Upper lobe of left lung (tissue), 6 donors: Measurements from ENCODE around the gene PRSS56. TPM values are rescaled to one million over a fixed set of nuclear protein-coding genes. Genes with fewer than 3 reads are reported as not detected.
A peak's percentile ranks its signal among the peaks of the same experiment; 100 is the strongest.

ENCODE experiments used
- ATAC-seq, 2 donors: fragments of 200-7000 bp; cut with Tn5 transposase; one replicate each; pipeline ENCODE4 v1.9.1; 2022; ENCODE audit warnings: mild to moderate bottlenecking in 2 of 2, moderate library complexity in 2 of 2; ENCODE audit not compliant: low FRiP score in 2 of 2
- DNase-seq, 2 donors: peaks; one replicate each; pipeline ENCODE4 v3.0.0-alpha.2; 2019 to 2020
- H3K27ac ChIP-seq, 4 donors: fragments of 200-600 bp; sonication (generic); one replicate each; pipeline ENCODE4 v1.5.1; 2016 to 2019
- H3K27me3 ChIP-seq, 4 donors: fragments of 200-600 bp; sonication (generic); one replicate each; pipeline ENCODE4 v1.5.1; 2017 to 2019
- H3K36me3 ChIP-seq, 4 donors: fragments of 200-600 bp; sonication (generic); one replicate each; pipeline ENCODE4 v1.5.1; 2016 to 2019
- H3K4me1 ChIP-seq, 4 donors: fragments of 200-600 bp; sonication (generic); one replicate each; pipeline ENCODE4 v1.5.1; 2018 to 2019
- H3K4me3 ChIP-seq, 4 donors: fragments of 200-600 bp; sonication (generic); one replicate each; pipeline ENCODE4 v1.5.1; 2017 to 2019; ENCODE audit warnings: mild to moderate bottlenecking in 2 of 4, moderate library complexity in 1 of 4
- H3K9me3 ChIP-seq, 4 donors: fragments of 200-600 bp; sonication (generic); one replicate each; pipeline ENCODE4 v1.5.1; 2018 to 2019
- EP300 ChIP-seq, 4 donors: sonication (generic); formaldehyde crosslinking; IDR thresholded peaks; one replicate each; pipeline ENCODE4 v1.5.1; 2017; ENCODE audit warnings: antibody characterized with exemption in 4 of 4, control low read depth in 2 of 4
- POLR2A ChIP-seq, 4 donors: fragments of 450-650 bp; IDR thresholded peaks; one replicate each; pipeline ENCODE4 v1.5.1; 2016 to 2017; ENCODE audit warnings: antibody characterized with exemption in 4 of 4, mild to moderate bottlenecking in 2 of 4
- POLR2AphosphoS5 ChIP-seq, 2 donors: sonication (generic); formaldehyde crosslinking; IDR thresholded peaks; one replicate each; pipeline ENCODE4 v1.5.1; 2017; ENCODE audit warnings: antibody characterized with exemption in 2 of 2
- WGBS, 2 donors: methylation state at CpG; one replicate each; pipeline ENCODE4 v1.1.5; 2017 to 2018; 5-methylcytosine and 5-hydroxymethylcytosine counted together
- total RNA-seq, 6 donors: library from RNA; depleted of rRNA in 4 of 6; stranded (reverse); fragments of >200 nt in 4 of 6; gene quantifications; one replicate each; pipeline versions ENCODE4 v1.1.0 to v1.2.1, GENCODE V29; 2016 to 2021
- TF ChIP-seq, protein P1 (sequence below), 6 experiments: fragments of 450-650 bp in 4 of 6; fragments of 200-600 bp in 2 of 6; sonication (generic) in 2 of 6; IDR thresholded peaks; one replicate each; pipeline ENCODE4 v1.5.1; 2016 to 2019; ENCODE audit warnings: antibody characterized with exemption in 6 of 6
- donor health status: DM: no; HTN: no; CAD: no; lungs with moderate emphysema.
- donor health status: DM: no; HTN: yes; CAD: no; lungs with severe emphysema.

Gene PRSS56
- total RNA-seq, 6 donors from 2014 or later, result not detected

DNA sequence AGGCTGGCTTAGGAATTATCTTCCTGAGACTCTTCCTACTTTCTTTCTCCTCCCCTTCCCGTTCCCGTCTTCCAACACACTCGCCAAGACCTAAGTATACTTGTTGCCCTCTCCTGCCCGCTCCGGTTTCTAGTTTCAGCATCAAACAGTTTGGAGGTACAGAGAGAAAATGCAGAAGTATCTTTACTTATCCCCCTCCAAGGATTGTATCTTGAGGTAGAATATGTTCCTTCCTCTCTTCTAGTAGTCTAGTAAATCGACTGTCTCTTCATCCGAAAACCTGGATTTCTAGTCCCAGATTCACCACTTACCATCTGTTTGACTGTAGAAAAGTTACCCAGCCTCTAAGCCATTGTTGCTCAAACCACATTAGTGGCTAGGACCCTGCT, 31.1 kb downstream of the PRSS56 start:
- Histone ChIP-seq H3K4me3 (peak overlapping the region; percentile 71 to 97 (median 86)), H3K27ac (peak overlapping the region; percentile 93 to 99 (median 98)), H3K27me3 (no peaks in the 10 kb centered on the region), H3K9me3 (peaks cover 0 to 5% (median 0%) of the 10 kb centered on the region in 4 donors), H3K4me1 (peaks cover 28 to 54% (median 41%) of the 10 kb centered on the region in 4 donors), H3K36me3 (peaks cover 0 to 21% (median 5%) of the 10 kb centered on the region in 4 donors)
- TF ChIP-seq EP300 (IDR thresholded peaks at IDR 0.05), result no peak
- TF ChIP-seq, protein P1, sequence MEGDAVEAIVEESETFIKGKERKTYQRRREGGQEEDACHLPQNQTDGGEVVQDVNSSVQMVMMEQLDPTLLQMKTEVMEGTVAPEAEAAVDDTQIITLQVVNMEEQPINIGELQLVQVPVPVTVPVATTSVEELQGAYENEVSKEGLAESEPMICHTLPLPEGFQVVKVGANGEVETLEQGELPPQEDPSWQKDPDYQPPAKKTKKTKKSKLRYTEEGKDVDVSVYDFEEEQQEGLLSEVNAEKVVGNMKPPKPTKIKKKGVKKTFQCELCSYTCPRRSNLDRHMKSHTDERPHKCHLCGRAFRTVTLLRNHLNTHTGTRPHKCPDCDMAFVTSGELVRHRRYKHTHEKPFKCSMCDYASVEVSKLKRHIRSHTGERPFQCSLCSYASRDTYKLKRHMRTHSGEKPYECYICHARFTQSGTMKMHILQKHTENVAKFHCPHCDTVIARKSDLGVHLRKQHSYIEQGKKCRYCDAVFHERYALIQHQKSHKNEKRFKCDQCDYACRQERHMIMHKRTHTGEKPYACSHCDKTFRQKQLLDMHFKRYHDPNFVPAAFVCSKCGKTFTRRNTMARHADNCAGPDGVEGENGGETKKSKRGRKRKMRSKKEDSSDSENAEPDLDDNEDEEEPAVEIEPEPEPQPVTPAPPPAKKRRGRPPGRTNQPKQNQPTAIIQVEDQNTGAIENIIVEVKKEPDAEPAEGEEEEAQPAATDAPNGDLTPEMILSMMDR (IDR thresholded peaks at IDR 0.05), result no peak
- no peak for TF ChIP-seq POLR2AphosphoS5 (IDR thresholded peaks at IDR 0.05)
- TF ChIP-seq POLR2A (IDR thresholded peaks at IDR 0.05), result no peak
- DNase-seq (no peak), ATAC-seq (no peak)
- WGBS, 2 donors, result 6 to 8% methylated on average over 7 of the region's 7 CpGs

DNA sequence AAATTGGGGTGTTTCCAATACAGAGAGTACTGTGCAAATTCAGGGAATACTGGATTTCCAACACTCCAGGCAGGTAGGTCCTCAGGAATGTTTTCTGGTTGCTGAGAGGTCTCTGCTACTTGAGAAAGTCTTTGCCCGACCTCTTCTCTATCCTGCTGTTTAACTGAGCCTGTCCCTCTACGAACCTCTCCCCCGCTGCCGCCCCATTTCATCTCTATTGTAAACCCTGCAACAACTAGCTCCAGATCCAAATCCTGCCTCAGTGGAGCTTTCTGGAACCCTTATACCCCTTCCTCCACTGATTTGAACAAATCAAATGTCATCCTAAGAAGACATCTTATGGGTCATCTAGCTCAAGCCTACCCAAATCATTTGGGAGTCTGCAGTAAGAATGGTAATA, 31.6 kb downstream of the PRSS56 start:
- DNase-seq (no peak), ATAC-seq (no peak)
- H3K27me3 ChIP-seq, result no peaks in the 10 kb centered on the region
- H3K4me1 ChIP-seq, result peaks cover 28 to 51% (median 39%) of the 10 kb centered on the region in 4 donors
- TF ChIP-seq POLR2AphosphoS5 (IDR thresholded peaks at IDR 0.05), result no peak
- no peak for TF ChIP-seq POLR2A (IDR thresholded peaks at IDR 0.05)
- no peak for TF ChIP-seq EP300 (IDR thresholded peaks at IDR 0.05)
- TF ChIP-seq, protein P1 (IDR thresholded peaks at IDR 0.05), result no peak
- WGBS, 2 donors, result 73 to 95% methylated on average over 4 of the region's 4 CpGs
- H3K9me3 ChIP-seq, result peaks cover 0 to 5% (median 0%) of the 10 kb centered on the region in 4 donors
- H3K4me3 ChIP-seq, result peak overlapping the region in 3 of 4 donors; percentile 71 to 97 (median 76)
- peak overlapping the region in 2 of 4 donors; percentile 93 to 99 for H3K27ac ChIP-seq
- peaks cover 0 to 23% (median 9%) of the 10 kb centered on the region in 4 donors for H3K36me3 ChIP-seq

DNA sequence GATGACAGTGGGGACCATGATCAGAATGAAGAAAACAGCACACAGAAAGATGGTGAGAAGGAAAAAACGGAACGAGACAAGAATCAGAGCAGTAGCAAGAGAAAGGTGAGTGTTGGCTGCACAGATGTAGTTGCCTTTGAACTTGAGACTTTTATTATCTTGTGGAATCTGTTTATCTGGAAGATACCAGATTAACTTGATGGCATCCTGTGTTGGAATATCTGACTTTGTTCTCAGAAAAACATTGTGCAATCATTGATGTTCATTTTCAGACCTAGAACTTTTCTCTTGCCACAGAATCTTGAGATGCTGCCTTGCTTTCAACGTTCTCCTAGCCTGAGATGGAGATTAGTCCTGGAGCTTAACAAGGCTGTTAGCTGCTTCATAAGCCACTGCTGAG, 36.2 kb downstream of the PRSS56 start:
- Histone ChIP-seq H3K36me3 (peaks cover 17 to 62% (median 40%) of the 10 kb centered on the region in 4 donors), H3K4me3 (no peak overlapping the region), H3K27me3 (no peaks in the 10 kb centered on the region), H3K27ac (no peak overlapping the region), H3K9me3 (no peaks in the 10 kb centered on the region), H3K4me1 (peaks cover 21 to 34% (median 30%) of the 10 kb centered on the region in 4 donors)
- no peak for TF ChIP-seq POLR2AphosphoS5 (IDR thresholded peaks at IDR 0.05)
- TF ChIP-seq, protein P1 (IDR thresholded peaks at IDR 0.05), result no peak
- no peak for TF ChIP-seq EP300 (IDR thresholded peaks at IDR 0.05)
- no peak for TF ChIP-seq POLR2A (IDR thresholded peaks at IDR 0.05)
- 80 to 86% methylated on average over 3 of the region's 3 CpGs for WGBS, 2 donors
- ATAC-seq (no peak), DNase-seq (no peak)

DNA sequence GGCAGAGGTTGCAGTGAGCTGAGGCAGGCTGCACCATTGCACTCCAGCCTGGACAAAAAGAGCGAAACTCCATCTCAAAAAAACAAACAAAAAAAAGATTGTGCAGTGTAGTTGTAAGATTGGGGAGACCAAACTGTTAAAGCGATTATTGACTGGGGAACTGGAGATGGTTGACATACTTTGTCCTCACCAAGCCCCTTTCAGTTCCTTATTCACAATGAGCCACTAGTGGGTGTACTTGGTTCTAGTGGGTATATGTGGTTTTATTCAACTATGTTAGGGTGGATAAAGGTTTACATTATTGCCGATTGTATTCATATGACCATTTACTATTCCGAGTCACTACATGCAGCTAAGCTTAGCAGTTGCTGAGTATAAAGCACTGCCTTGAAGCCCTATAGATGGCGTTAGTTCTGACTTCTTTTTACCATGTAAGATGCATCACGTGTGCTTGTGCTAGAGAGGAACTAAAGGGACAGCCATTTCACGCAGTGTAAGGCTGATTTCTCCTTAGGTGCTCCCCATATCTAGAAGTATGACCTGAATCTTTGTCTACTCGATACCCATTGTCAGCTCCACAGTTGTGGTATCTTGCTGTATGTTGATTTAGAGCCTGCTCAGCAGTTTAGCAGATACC, 42.4 kb downstream of the PRSS56 start:
- no peaks in the 10 kb centered on the region for H3K27me3 ChIP-seq
- H3K36me3 ChIP-seq, result peaks cover 59 to 94% (median 72%) of the 10 kb centered on the region in 4 donors
- no peak for ATAC-seq
- no peak for DNase-seq
- TF ChIP-seq POLR2AphosphoS5 (IDR thresholded peaks at IDR 0.05), result no peak
- no peak for TF ChIP-seq POLR2A (IDR thresholded peaks at IDR 0.05)
- H3K4me3 ChIP-seq, result no peak overlapping the region
- no peaks in the 10 kb centered on the region for H3K4me1 ChIP-seq
- no peak overlapping the region for H3K27ac ChIP-seq
- no peaks in the 10 kb centered on the region for H3K9me3 ChIP-seq
- WGBS, 2 donors, result 86 to 89% methylated on average over 8 of the region's 8 CpGs

DNA sequence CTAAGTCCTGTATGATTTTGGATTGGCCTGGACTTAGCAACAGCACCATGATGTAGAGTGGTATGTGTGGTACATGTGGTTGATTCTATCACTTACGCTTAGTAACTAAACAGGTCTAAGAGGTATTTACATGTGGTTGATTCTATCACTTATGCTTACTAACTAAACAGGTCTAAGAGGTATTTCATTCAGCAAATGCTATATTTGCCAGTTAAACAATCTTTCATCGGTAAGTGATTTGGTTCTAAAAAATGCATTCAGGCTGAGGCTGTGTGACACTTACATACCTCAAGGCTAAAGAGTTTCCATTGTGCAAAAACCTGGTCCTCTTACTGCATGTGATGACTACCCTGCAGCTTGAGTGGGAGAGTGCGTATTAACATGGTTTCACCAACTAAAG, 43.4 kb downstream of the PRSS56 start:
- peak in 1 of 2 donors; percentile 78 for ATAC-seq
- WGBS, 2 donors, result 47 to 55% methylated on average over 3 of the region's 3 CpGs
- peaks cover 0 to 6% (median 0%) of the 10 kb centered on the region in 4 donors for H3K4me1 ChIP-seq
- no peaks in the 10 kb centered on the region for H3K9me3 ChIP-seq
- TF ChIP-seq POLR2A (IDR thresholded peaks at IDR 0.05), result no peak
- TF ChIP-seq EP300 (IDR thresholded peaks at IDR 0.05), result no peak
- TF ChIP-seq, protein P1 (IDR thresholded peaks at IDR 0.05), result no peak
- TF ChIP-seq POLR2AphosphoS5 (IDR thresholded peaks at IDR 0.05), result no peak
- DNase-seq, result no peak
- no peaks in the 10 kb centered on the region for H3K27me3 ChIP-seq
- peaks cover 60 to 94% (median 72%) of the 10 kb centered on the region in 4 donors for H3K36me3 ChIP-seq
- H3K27ac ChIP-seq, result no peak overlapping the region
- H3K4me3 ChIP-seq, result no peak overlapping the region
